SIG-M5 treated with dmso at 0.1 percent for 504 hours (cell line): ENCODE measurements around the gene WNT7A.

Source experiments
- DNase-seq: peaks from one replicate; lab custom pipeline; 2025; ENCODE audit not compliant: unreplicated experiment; lab: John Stamatoyannopoulos, UW

WNT7A gene

DNA sequence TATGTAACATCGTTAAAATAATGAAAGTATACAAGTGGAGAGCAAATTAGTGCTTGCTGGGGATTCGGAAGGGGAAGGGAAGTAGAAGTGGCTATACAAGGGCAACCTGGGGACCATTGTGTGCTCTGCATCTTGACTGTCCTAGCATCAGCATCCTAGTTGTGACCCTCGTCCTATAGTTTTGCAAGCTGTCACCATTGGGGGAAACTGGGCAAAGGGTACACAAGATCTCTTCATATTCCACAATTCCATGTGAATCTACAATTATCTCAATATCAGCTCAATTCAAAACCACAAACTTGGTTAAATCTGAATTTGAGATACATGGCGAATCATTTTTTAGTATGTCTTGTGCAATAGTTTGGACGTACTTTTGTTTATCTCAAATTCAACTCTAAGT is 30.9 kb downstream of the WNT7A start:
- no peak for DNase-seq

- DNase-seq = no peak
These were observed 32.9 kb downstream of the WNT7A start for GRCh38 chr3:13846716-13847570.

GRCh38 chr3:13846238-13846637 is 33.6 kb downstream of the WNT7A start:
- no peak for DNase-seq

GRCh38 chr3:13845806-13846205 is 34.1 kb downstream of the WNT7A start:
- DNase-seq = no peak

DNA sequence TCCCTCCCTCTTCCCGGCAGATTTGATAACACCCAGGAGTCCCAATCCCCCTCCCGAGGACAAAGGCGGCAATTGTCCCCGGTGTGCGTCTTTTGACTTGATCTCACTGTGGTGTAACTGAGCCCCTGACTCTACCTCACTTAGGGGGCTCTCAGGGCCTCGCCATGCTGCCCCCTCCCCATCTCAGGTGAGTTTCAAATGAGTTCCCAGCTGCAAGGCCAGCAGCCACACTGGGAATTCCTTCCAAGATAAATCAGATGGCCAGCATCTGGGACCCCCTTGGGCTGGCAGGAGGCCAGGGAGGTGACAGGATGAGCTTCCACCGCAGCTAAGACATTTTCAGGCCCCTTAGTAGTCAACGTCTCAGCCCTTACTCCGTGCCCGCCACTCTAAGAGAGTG is 35.0 kb downstream of the WNT7A start:
- DNase-seq = no peak

- no peak for DNase-seq
These were observed 35.6 kb downstream of the WNT7A start for GRCh38 chr3:13844286-13844685.

- no peak for DNase-seq
These were observed 36.5 kb downstream of the WNT7A start for GRCh38 chr3:13843351-13843750.

DNA sequence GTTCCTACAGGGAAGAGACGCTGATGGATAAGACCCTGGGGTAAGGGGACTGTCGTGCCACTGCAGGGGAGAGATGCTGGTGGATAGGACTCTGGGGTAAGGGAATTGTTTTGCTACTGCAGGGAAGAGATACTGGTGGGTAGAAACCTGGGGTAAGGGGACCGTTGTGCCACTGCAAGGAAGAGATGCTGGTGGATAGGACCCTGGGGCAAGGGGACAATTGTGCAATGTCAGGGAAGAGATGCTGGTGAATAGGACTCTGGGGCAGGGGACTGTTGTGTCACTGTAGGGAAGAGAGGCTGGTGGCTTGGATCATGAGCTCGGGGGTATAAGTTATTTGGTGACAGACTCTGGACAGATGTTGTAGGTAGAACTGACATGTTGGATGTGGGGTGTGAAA is 37.6 kb downstream of the WNT7A start:
- no peak for DNase-seq

DNA sequence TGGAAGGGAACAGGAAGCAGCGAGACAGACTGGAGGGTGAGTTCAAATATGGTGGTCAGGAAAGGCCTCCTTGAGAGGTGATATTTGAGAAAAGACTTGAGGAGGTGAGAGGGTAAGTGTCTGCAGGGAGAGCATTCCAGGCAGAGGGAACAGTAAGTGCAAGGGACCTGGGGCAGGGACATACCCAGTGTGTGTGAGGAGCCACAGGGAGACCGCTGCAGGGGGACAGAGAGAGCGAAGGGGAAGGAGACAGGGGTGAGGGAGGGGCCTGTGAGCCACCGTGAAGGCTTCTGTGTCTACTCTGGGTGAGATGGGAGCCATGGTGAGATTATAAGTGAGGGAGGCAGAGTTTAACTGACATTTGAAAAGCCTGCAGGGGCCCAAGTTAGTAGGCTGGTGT is 38.0 kb downstream of the WNT7A start:
- no peak for DNase-seq

GRCh38 chr3:13841141-13841540 is 38.7 kb downstream of the WNT7A start:
- no peak for DNase-seq

DNA sequence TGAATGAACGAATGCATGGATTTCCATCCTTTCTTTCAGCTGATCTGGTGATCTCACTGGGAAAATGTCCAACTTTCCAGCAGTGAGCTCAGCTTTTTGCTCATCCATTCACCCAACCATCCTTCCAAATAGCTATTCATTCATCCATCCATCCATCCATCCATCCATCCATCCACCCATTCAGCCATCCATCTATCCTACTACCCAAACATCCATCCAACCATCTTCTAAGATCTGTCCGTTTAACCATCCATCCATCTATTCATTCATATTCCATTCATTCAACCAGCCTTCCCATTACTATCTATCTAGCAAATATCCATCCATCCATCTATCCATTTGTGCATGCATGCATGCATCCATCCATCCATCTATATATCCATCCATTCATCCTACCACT is 39.4 kb downstream of the WNT7A start:
- no peak for DNase-seq

DNA sequence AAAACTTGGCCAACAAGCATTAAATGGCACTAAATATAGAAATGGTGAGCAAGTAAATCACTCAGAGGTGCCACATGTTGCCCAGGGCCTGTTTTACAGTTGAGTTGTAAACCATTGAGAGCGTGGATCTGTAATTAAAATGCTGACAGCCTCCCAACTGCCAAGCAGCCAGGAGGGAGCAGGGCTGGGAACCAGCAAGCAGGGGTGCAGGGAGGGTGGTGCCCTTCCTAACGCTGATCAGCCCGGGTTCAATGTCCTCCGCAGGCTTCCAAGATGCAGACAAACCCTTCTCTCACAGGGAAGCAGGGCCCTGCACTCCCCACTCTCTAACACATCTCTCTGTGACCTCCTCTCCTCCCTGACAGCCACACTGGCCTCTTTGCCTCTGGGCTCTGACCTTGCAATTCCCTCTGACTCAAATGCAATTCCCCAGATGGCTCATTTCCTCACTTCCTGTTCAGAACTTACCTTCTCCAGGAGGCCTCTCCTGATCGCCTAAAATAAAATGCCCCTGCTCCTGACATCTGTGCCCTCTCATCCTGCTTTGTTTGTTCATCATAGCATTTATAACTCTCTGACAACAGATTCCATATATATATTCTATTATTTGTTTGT is 40.0 kb downstream of the WNT7A start:
- no peak for DNase-seq

GRCh38 chr3:13839253-13839652 is 40.6 kb downstream of the WNT7A start:
- no peak for DNase-seq

GRCh38 chr3:13838421-13838820 is 41.5 kb downstream of the WNT7A start:
- DNase-seq = no peak

DNA sequence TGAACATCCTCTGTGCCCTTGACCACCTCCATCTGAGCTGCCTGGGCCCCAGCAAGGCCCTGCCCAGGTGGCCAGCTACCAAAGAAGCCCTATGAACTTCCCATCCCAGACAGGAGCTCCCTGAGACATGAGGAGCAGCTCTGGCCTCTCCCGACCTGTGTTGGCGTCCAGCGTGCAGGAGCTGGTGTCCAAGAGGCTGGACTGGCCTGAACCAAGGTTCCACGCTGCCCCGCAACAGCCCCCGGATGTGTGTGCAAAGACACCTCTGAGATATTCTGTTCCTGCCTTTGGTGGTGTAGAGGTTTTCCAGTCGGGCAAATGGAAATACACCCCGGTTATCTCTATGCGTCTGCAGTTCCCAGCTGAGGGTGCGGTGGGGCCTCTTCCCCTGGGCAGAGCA is 42.1 kb downstream of the WNT7A start:
- DNase-seq = no peak

- DNase-seq = no peak
These were observed 42.9 kb downstream of the WNT7A start for GRCh38 chr3:13836658-13837587.

DNA sequence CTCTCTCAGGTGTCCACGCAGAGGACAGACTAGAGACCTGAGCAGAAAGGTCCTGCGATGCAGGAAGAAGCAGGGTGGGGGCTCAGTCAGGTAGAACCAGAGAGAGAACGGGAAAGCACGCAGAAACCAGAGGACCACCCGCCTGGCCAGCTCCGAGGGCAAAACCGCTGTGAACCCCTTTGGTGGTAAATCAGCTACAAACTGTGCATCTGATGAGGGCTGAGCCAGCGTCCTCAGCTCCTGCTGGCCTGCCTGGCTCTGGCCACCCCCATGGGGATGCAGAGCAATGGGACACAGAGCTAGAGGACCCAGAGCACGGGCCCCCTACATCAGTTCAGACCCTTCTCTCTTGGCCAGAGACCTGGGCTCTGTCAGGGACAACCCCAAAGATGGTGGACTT is 44.6 kb downstream of the WNT7A start:
- DNase-seq = no peak

DNA sequence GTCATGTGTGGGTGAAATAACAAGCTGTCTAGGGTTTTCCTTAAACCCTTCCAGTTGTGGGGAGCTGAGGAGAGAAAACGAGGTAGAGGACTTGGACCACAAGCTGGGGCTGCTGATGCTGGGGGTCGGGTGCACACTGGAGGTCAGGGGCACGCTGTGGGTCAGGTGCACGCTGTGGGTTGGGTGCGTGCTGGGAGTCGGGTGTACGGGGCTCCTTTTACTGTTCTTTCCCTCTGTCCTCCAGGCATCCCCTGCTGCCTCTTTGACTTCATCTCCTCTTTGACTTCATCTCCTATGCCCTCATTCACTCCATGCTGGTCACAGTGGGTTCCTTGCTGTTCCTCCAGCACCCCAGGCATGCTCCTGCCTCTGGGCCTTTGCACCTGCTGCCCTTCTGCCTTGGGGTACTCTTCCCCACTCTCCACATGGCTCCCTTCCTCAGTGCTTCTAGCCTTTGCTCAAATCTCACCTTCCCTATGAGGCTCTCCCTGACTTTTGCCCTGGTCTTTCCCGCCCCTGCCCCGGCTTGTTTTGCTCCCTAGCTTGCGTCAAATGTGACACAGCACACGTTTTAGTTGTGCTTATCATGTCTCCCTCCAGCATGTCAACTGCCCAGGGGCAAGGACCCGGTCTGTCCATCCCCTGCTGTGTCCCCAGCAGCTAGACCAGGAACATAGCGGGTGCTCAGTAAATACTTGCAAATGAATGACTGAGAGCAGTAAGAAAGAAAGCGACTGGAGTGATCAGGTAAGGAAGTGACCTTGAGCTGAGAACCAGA is 45.4 kb downstream of the WNT7A start:
- DNase-seq = no peak

GRCh38 chr3:13833506-13834257 is 46.2 kb downstream of the WNT7A start:
- DNase-seq = no peak

DNA sequence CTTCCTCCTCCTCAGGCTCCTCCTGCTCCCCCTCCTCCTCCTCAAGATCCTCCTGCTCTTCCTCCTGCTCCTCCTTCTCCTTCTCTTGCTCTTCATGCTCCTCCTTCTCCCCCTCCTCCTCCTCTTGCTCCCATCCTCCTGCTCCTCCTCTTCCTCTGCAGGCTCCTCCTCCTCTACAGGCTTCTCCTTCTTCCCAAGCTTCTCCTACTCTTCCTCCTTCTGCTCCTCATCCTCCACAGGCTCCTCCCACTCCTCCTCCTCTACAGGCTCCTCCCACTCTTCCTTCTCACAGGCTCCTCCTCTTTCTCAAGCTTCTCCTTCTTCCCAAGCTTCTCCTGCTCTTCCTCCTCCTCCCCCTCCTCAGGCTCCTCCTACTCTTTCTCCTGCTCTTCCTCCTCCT is 47.7 kb downstream of the WNT7A start:
- no peak for DNase-seq
